ENCODE data around the gene ARFRP1. TPM values are rescaled to one million over a fixed set of nuclear protein-coding genes. Genes with fewer than 3 reads are reported as not detected.
"Not testable (repeated sequence)": the region's sequence is repeated elsewhere in the genome, so short reads cannot be mapped to it uniquely, and the experiment has no call there.

The ARFRP1 gene
- total RNA-seq, 1 donor from 2014 or later, result 51.0 TPM

GRCh38 chr20:63672666-63673065 lies 35.1 kb downstream of the ARFRP1 start:
- H3K27me3 Mint-ChIP-seq, result no peaks in the 10 kb centered on the region
- peaks cover 5% of the 10 kb centered on the region for H3K36me3 Mint-ChIP-seq (ENCODE audit: insufficient read depth)
- no peaks in the 10 kb centered on the region for H3K4me1 Mint-ChIP-seq (ENCODE audit: low read depth)
- no peak overlapping the region for H3K4me3 Mint-ChIP-seq (ENCODE audit: low read depth)
- H3K9me3 Mint-ChIP-seq (ENCODE audit: low read depth), result no peaks in the 10 kb centered on the region
- no peak for DNase-seq (ENCODE audit: low spot score, unreplicated experiment)
- TF ChIP-seq CTCF (IDR thresholded peaks at IDR 0.05; ENCODE audit: unreplicated experiment), result no peak
- no peak overlapping the region for H3K27ac Mint-ChIP-seq

GRCh38 chr20:63671695-63672094 lies 36.1 kb downstream of the ARFRP1 start:
- DNase-seq (ENCODE audit: low spot score, unreplicated experiment); H3K27me3 Mint-ChIP-seq; H3K27ac Mint-ChIP-seq; H3K9me3 Mint-ChIP-seq (ENCODE audit: low read depth); H3K4me3 Mint-ChIP-seq (ENCODE audit: low read depth); H3K36me3 Mint-ChIP-seq (ENCODE audit: insufficient read depth); H3K4me1 Mint-ChIP-seq (ENCODE audit: low read depth): not testable (repeated sequence)

- no peaks in the 10 kb centered on the region for H3K27me3 Mint-ChIP-seq
- no peaks in the 10 kb centered on the region for H3K9me3 Mint-ChIP-seq (ENCODE audit: low read depth)
- DNase-seq (ENCODE audit: low spot score, unreplicated experiment), result no peak
- no peak for TF ChIP-seq CTCF (IDR thresholded peaks at IDR 0.05; ENCODE audit: unreplicated experiment)
- peaks cover 5% of the 10 kb centered on the region for H3K36me3 Mint-ChIP-seq (ENCODE audit: insufficient read depth)
- no peak overlapping the region for H3K4me3 Mint-ChIP-seq (ENCODE audit: low read depth)
- H3K4me1 Mint-ChIP-seq (ENCODE audit: low read depth), result no peaks in the 10 kb centered on the region
- no peak overlapping the region for H3K27ac Mint-ChIP-seq
These were observed 39.4 kb downstream of the ARFRP1 start for GRCh38 chr20:63668351-63668750.

GRCh38 chr20:63667858-63668257 lies 39.9 kb downstream of the ARFRP1 start:
- DNase-seq (ENCODE audit: low spot score, unreplicated experiment), result no peak
- Mint-ChIP-seq H3K36me3 (ENCODE audit: insufficient read depth) (peaks cover 5% of the 10 kb centered on the region), H3K27me3 (no peaks in the 10 kb centered on the region), H3K9me3 (ENCODE audit: low read depth) (no peaks in the 10 kb centered on the region), H3K4me1 (ENCODE audit: low read depth) (no peaks in the 10 kb centered on the region), H3K27ac (no peak overlapping the region), H3K4me3 (ENCODE audit: low read depth) (no peak overlapping the region)
- no peak for TF ChIP-seq CTCF (IDR thresholded peaks at IDR 0.05; ENCODE audit: unreplicated experiment)

DNA sequence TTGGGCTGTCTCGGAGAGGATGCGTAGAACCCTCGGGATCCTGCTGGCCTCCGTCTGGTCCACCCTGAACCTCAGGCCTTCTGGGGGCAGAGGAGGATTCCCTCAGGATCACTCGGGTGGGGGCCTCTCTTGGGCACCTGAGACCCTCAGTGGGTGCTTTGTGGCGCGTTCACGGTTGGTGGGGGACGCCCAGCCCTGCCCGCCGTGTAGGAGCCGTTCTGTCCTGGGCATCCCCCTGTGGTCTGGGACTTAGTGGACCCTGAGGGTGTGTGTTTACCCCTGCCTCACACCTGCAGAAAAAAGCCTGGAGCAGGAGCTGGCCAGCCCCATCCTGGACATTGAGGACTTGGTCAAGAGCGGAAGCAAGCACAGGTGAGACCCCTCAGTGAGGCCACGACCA lies 42.1 kb downstream of the ARFRP1 start:
- no peak for TF ChIP-seq CTCF (IDR thresholded peaks at IDR 0.05; ENCODE audit: unreplicated experiment)
- H3K27ac Mint-ChIP-seq, result no peak overlapping the region
- no peaks in the 10 kb centered on the region for H3K27me3 Mint-ChIP-seq
- peaks cover 5% of the 10 kb centered on the region for H3K36me3 Mint-ChIP-seq (ENCODE audit: insufficient read depth)
- H3K4me1 Mint-ChIP-seq (ENCODE audit: low read depth), result no peaks in the 10 kb centered on the region
- H3K9me3 Mint-ChIP-seq (ENCODE audit: low read depth), result no peaks in the 10 kb centered on the region
- no peak overlapping the region for H3K4me3 Mint-ChIP-seq (ENCODE audit: low read depth)
- DNase-seq (ENCODE audit: low spot score, unreplicated experiment), result no peak

DNA sequence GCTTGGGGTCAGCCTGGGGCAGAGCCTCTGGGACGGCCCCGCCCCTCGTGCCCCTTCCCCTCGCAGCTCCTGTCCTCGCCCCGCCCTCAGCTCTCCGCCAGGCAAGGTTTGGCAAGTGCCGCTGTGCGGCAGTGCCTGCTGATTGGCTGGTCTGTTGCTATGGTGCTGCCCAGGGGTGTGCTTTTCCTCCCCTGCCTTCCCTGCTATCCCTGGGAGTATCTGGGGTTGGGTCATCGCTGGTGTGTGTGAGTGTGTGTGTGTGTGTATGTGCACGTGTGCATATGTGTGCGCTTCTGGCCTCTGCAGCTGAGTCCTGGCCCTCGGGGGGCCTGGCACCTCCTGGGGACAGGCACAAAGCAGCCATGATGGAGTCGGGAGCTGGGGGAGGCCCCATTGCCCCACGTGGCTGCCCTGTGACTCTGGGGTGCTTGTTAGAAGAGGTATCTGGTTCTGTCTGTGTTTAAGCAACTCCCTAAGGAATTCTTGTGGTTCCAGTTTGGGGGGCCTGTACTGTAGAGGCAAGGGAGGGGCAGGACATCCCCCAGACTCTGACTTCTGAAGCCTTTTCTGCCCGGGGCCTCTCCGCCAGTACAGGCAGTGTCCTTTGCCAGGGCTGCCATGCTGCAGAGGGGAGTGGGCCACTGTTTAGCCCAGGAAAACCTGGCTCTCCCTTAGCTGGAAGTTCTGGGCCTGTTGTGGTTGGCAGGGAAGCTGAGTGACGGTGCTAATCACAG lies 42.7 kb downstream of the ARFRP1 start:
- no peaks in the 10 kb centered on the region for H3K27me3 Mint-ChIP-seq
- no peak for TF ChIP-seq CTCF (IDR thresholded peaks at IDR 0.05; ENCODE audit: unreplicated experiment)
- no peaks in the 10 kb centered on the region for H3K9me3 Mint-ChIP-seq (ENCODE audit: low read depth)
- no peaks in the 10 kb centered on the region for H3K4me1 Mint-ChIP-seq (ENCODE audit: low read depth)
- no peak overlapping the region for H3K4me3 Mint-ChIP-seq (ENCODE audit: low read depth)
- peaks cover 5% of the 10 kb centered on the region for H3K36me3 Mint-ChIP-seq (ENCODE audit: insufficient read depth)
- DNase-seq (ENCODE audit: low spot score, unreplicated experiment), result no peak
- no peak overlapping the region for H3K27ac Mint-ChIP-seq

Data from progenitor cell of endocrine pancreas (in vitro differentiated cells).